Kidney (tissue), 14 donors: Measurements from ENCODE around the gene PRKAR1B. TPM values are rescaled to one million over a fixed set of nuclear protein-coding genes. Genes with fewer than 3 reads are reported as not detected.

ENCODE experiments used
- DNase-seq, 5 donors: peaks; one replicate each; pipeline ENCODE4 v3.0.0-alpha.2; 2013 to 2020
- FAIRE-seq: peaks from 2 replicates; lab custom pipeline; 2012; peaks lifted over from hg19 to GRCh38; lab: Jason Lieb, UNC
- H3K27ac ChIP-seq, 2 donors: one replicate each; pipeline ENCODE4 v1.7.0; 2013; ENCODE audit warnings: low read depth in 2 of 2, low read length in 2 of 2, inconsistent platforms in 1 of 2
- H3K27me3 ChIP-seq: one replicate; pipeline ENCODE4 v1.7.1; 2013; ENCODE audit warnings: low read length, inconsistent platforms; ENCODE audit not compliant: control insufficient read depth, insufficient read depth
- H3K36me3 ChIP-seq, 3 donors: one replicate each; pipeline versions ENCODE4 v1.7.0 to v1.7.1; 2013; ENCODE audit warnings: low read length in 3 of 3, control low read depth in 1 of 3, inconsistent platforms in 1 of 3; ENCODE audit not compliant: insufficient read depth in 3 of 3, control insufficient read depth in 2 of 3
- H3K4me1 ChIP-seq, 3 donors: one replicate each; pipeline versions ENCODE4 v1.7.0 to v1.7.1; 2013; ENCODE audit warnings: low read length in 3 of 3, inconsistent platforms in 1 of 3, low read depth in 1 of 3; ENCODE audit not compliant: control insufficient read depth in 2 of 3, insufficient read depth in 2 of 3
- H3K4me3 ChIP-seq, 3 donors: one replicate each; pipeline versions ENCODE4 v1.7.0 to v1.8.1; 2013; ENCODE audit warnings: low read length in 3 of 3, control low read depth in 1 of 3, inconsistent platforms in 1 of 3
- H3K9ac ChIP-seq, 3 donors: one replicate each; pipeline versions ENCODE4 v1.7.0 to v1.7.1; 2013; ENCODE audit warnings: low read length in 3 of 3, control low read depth in 1 of 3, inconsistent platforms in 1 of 3
- H3K9me3 ChIP-seq, 3 donors: one replicate each; pipeline versions ENCODE4 v1.7.0 to v1.7.1; 2013; ENCODE audit warnings: low read length in 3 of 3, control low read depth in 1 of 3, inconsistent platforms in 1 of 3; ENCODE audit not compliant: control insufficient read depth in 2 of 3, insufficient read depth in 1 of 3
- CTCF ChIP-seq: IDR thresholded peaks from 3 replicates; pipeline ENCODE4 v1.5.1; 2012; ENCODE audit warnings: mild to moderate bottlenecking, moderate library complexity, borderline replicate concordance; ENCODE audit not compliant: insufficient read depth; ENCODE audit errors: extremely low read depth
- intact Hi-C: fragments of 100-400 bp; cut with DNase I; formaldehyde crosslinking; loops from one replicate; pipeline ENCODE4 v1.11.1; 2022
- polyA plus RNA-seq: library from polyadenylated mRNA; stranded (reverse); fragments of 350-450 nt; fragmentation: Illumina TruSeq; extraction: RNeasy Lipid Tissue Mini Kit (QIAGEN cat#74804); gene quantifications from one replicate; pipeline ENCODE4 v1.2.3, GENCODE V29; 2014; ENCODE audit warnings: low read depth, low replicate concordance; ENCODE audit not compliant: insufficient read depth
- total RNA-seq: library from RNA; stranded (reverse); fragmentation: NEBNext Ultra II Directional; extraction: Animal tissue kit (Norgen Biotek cat#: 25700); gene quantifications from one replicate; pipeline ENCODE4 v1.2.1, GENCODE V29; 2021
- donor health status: control.
- donor health status: control.
- donor health status: control.
- donor health status: control.
- donor health status: control.
- donor health status: DM: yes; HTN: yes; CAD: no.
- donor health status: Normal renal cell carcinoma (clear cell type).

Gene PRKAR1B
- total and polyA plus RNA-seq, 2 donors from 2014 or later: 15.9 to 21.4 TPM

DNA sequence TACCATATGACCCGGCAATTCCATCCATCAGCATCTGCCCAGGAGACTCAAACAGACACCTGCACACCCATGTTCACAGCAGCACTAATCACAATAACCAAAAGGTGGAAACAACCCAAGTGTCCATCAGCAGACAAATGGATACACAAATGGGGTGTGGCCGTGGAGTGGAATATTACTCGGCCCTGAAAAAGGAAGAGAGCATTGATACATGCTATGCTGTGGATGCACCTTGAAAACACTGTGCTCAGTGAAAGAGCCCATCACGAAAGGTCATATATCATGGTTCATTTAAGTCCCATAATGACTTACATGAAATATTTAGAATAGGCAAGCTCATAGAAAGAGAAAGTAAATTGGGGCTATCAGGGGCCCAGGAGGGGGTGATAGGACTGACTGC lies 58.1 kb downstream of the PRKAR1B start:
- Histone ChIP-seq H3K9me3 (no peaks in the 10 kb centered on the region), H3K4me3 (no peak overlapping the region), H3K9ac (no peak overlapping the region), H3K36me3 (peaks cover 0 to 3% (median 3%) of the 10 kb centered on the region in 3 donors), H3K27me3 (no peaks in the 10 kb centered on the region), H3K4me1 (peaks cover 0 to 12% (median 5%) of the 10 kb centered on the region in 3 donors), H3K27ac (peak overlapping the region in 1 of 2 donors; percentile 34)
- TF ChIP-seq CTCF: no peak
- FAIRE-seq: no peak
- DNase-seq: no peak
- intact Hi-C loops: no loop called here

DNA sequence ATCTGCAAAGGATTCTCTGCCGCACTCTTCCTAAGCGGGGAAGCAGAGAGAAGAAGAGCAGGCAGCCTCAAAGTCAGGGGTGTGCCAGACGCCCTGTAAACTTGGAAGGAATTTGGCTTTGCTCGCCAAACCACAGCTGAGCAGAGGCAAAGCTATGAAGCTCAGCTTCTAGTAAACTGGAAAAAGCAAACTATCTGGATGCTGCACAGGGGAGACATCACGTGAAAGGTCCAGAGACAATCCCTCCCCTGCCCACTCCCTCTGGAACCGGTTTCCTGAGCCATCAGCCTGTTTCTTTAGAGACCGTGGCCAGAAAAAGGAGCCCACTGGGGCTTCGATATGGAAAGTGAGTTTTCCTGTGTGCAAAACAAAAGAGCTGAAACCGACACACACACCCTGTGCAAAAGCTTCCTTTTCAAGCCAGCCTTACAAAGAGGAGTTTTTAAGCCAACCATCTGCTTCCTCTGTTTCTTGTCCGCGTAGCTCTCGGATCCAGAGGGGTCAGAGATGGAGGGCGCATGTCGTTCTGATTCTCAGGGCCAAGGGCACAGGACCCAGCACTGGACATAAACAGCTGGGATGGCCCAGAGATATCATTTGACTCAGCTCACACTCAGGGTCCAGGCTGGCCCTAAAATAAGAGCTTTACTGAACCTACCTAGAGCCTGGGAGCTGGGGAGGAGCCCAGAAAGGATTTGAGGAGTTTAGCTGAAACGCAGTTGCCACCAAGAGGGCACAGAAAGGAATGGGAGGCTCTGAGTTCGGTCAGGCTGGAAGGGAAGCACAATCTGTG lies 58.7 kb downstream of the PRKAR1B start:
- H3K9me3 ChIP-seq: no peaks in the 10 kb centered on the region
- no peaks in the 10 kb centered on the region for H3K27me3 ChIP-seq
- peak in 2 of 5 donors; percentile 41 to 63 for DNase-seq
- FAIRE-seq: no peak
- no peak overlapping the region for H3K9ac ChIP-seq
- H3K4me3 ChIP-seq: no peak overlapping the region
- peak overlapping the region in 1 of 2 donors; percentile 34 for H3K27ac ChIP-seq
- no peak for TF ChIP-seq CTCF
- H3K4me1 ChIP-seq: peaks cover 0 to 12% (median 5%) of the 10 kb centered on the region in 3 donors
- peaks cover 0 to 3% (median 3%) of the 10 kb centered on the region in 3 donors for H3K36me3 ChIP-seq
- intact Hi-C loops: no loop called here

DNA sequence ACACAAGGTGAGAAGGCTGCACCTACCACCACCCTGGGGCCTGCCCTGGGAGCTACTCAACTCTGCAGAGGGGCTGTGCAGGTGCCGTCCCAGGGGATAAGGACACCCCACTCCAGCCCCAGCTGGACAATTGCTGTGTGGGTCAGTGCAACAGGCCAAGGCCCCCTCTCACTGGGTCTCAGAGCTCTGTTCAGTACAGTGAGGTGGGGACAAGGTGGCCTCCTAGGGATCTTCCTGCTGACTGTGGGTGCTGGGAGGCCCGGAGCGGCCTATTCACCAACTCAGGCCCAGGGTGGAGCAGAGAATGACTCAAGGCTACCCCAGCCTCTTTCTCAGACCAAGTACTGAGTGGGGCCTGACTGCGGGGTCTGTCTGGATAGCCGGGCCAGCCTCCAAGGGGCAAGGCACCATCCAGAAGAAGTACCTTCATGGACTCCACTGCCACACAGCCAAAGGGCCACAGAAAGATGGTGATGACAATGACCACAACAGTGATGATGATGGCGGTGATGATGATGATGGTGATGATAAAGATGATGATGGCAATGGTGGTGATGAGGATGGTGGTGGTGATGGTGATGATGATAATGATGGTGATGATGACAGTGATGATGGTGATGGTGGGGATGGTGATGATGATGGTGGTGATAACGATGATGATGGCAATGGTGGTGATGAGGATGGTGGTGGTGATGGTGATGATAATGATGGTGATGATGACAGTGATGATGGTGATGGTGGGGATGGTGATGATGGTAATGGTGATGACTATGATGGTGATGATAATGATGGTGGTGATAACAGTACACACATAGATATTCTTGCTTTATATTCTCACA lies 60.4 kb downstream of the PRKAR1B start:
- Histone ChIP-seq H3K27ac (no peak overlapping the region), H3K9me3 (no peaks in the 10 kb centered on the region), H3K4me1 (peaks cover 0 to 12% (median 5%) of the 10 kb centered on the region in 3 donors), H3K36me3 (peaks cover 0 to 3% (median 3%) of the 10 kb centered on the region in 3 donors), H3K27me3 (no peaks in the 10 kb centered on the region), H3K4me3 (no peak overlapping the region), H3K9ac (no peak overlapping the region)
- TF ChIP-seq CTCF: no peak
- DNase-seq (peak in 1 of 5 donors; percentile 5), FAIRE-seq (no peak)
- intact Hi-C loops: no loop called here
